KMS-11 (cell line): Measurements from ENCODE around the gene NELL2.

ENCODE experiments used
- H2AFZ ChIP-seq: fragments of 200-600 bp; sonication (generic); 2 replicates; pipeline ENCODE4 v1.6.1; 2016; ENCODE audit warnings: antibody characterized with exemption, mixed run types, low read depth
- H3K27ac ChIP-seq: fragments of 200-600 bp; sonication (generic); 2 replicates; pipeline ENCODE4 v1.6.1; 2016; ENCODE audit warnings: mild to moderate bottlenecking, mixed run types
- H3K27me3 ChIP-seq: fragments of 200-600 bp; sonication (generic); 2 replicates; pipeline ENCODE4 v1.6.1; 2017; ENCODE audit warnings: mild to moderate bottlenecking, low read depth, mixed run types, moderate library complexity; ENCODE audit not compliant: insufficient read depth
- H3K36me3 ChIP-seq: fragments of 200-600 bp; sonication (generic); 2 replicates; pipeline ENCODE4 v1.6.1; 2017; ENCODE audit warnings: mild to moderate bottlenecking, mixed run types; ENCODE audit not compliant: insufficient read depth
- H3K4me1 ChIP-seq: fragments of 200-600 bp; sonication (generic); 2 replicates; pipeline ENCODE4 v1.6.1; 2016; ENCODE audit warnings: mild to moderate bottlenecking, low read depth, mixed run types; ENCODE audit not compliant: poor library complexity, severe bottlenecking
- H3K4me2 ChIP-seq: fragments of 200-600 bp; sonication (generic); 2 replicates; pipeline ENCODE4 v1.7.0; 2016; ENCODE audit warnings: mild to moderate bottlenecking, mixed run types
- H3K4me3 ChIP-seq: fragments of 200-600 bp; sonication (generic); IDR thresholded peaks from 2 replicates; pipeline ENCODE4 v1.6.1; 2017; ENCODE audit warnings: low read depth, low read length, mixed read lengths; ENCODE audit not compliant: insufficient read depth
- H3K79me2 ChIP-seq: fragments of 200-600 bp; sonication (generic); 2 replicates; pipeline ENCODE4 v1.6.1; 2016; ENCODE audit warnings: low read depth, mixed run types; ENCODE audit not compliant: insufficient read depth
- H3K9ac ChIP-seq: fragments of 200-600 bp; sonication (generic); 2 replicates; pipeline ENCODE4 v1.6.1; 2016; ENCODE audit warnings: mild to moderate bottlenecking, mixed run types
- H4K20me1 ChIP-seq: fragments of 200-600 bp; sonication (generic); 2 replicates; pipeline ENCODE4 v1.6.1; 2016; ENCODE audit warnings: mild to moderate bottlenecking, mixed run types; ENCODE audit not compliant: insufficient read depth
- CTCF ChIP-seq: fragments of 200-600 bp; sonication (generic); conservative IDR thresholded peaks from 2 replicates; pipeline ENCODE4 v1.6.1; 2017; ENCODE audit warnings: low read depth, mild to moderate bottlenecking, antibody characterized with exemption, low read length, moderate library complexity, mixed read lengths

Gene NELL2

GRCh38 chr12:44771485-44772021 lies 104.6 kb downstream of the NELL2 start:
- Histone ChIP-seq H3K27me3 (no peaks in the 10 kb centered on the region), H3K36me3 (no peaks in the 10 kb centered on the region), H3K79me2 (no peaks in the 10 kb centered on the region), H4K20me1 (no peaks in the 10 kb centered on the region), H3K27ac (no peak overlapping the region), H3K4me2 (no peak overlapping the region), H3K4me3 (no peak overlapping the region), H3K9ac (no peak overlapping the region), H3K4me1 (no peaks in the 10 kb centered on the region), H2AFZ (no peak overlapping the region)
- TF ChIP-seq CTCF = no peak

GRCh38 chr12:44765796-44766195 lies 110.3 kb downstream of the NELL2 start:
- no peaks in the 10 kb centered on the region for H3K36me3 ChIP-seq
- no peak overlapping the region for H2AFZ ChIP-seq
- H3K79me2 ChIP-seq = no peaks in the 10 kb centered on the region
- no peak overlapping the region for H3K4me3 ChIP-seq
- TF ChIP-seq CTCF = no peak
- no peaks in the 10 kb centered on the region for H3K4me1 ChIP-seq
- H3K27me3 ChIP-seq = no peaks in the 10 kb centered on the region
- H3K9ac ChIP-seq = no peak overlapping the region
- no peak overlapping the region for H3K27ac ChIP-seq
- H3K4me2 ChIP-seq = no peak overlapping the region
- H4K20me1 ChIP-seq = no peaks in the 10 kb centered on the region

- Histone ChIP-seq H3K79me2 (no peaks in the 10 kb centered on the region), H3K36me3 (no peaks in the 10 kb centered on the region), H2AFZ (no peak overlapping the region), H3K27me3 (no peaks in the 10 kb centered on the region), H3K4me3 (no peak overlapping the region), H3K9ac (no peak overlapping the region), H3K4me2 (no peak overlapping the region), H4K20me1 (no peaks in the 10 kb centered on the region), H3K27ac (no peak overlapping the region), H3K4me1 (no peaks in the 10 kb centered on the region)
- TF ChIP-seq CTCF = no peak
Measured at GRCh38 chr12:44763021-44763420, 113.1 kb downstream of the NELL2 start.

- no peak overlapping the region for H3K4me2 ChIP-seq
- H3K4me1 ChIP-seq = no peaks in the 10 kb centered on the region
- H3K36me3 ChIP-seq = no peaks in the 10 kb centered on the region
- no peak overlapping the region for H3K9ac ChIP-seq
- H2AFZ ChIP-seq = no peak overlapping the region
- H3K79me2 ChIP-seq = no peaks in the 10 kb centered on the region
- H3K27ac ChIP-seq = no peak overlapping the region
- H4K20me1 ChIP-seq = no peaks in the 10 kb centered on the region
- no peak overlapping the region for H3K4me3 ChIP-seq
- no peak for TF ChIP-seq CTCF
- no peaks in the 10 kb centered on the region for H3K27me3 ChIP-seq
Measured at GRCh38 chr12:44759289-44759688, 116.8 kb downstream of the NELL2 start.
